GM18508 (cell line): ENCODE results near the gene ZSCAN23.

Experiments used
- ATAC-seq: cut with Tn5 transposase; IDR thresholded peaks from one replicate; pipeline ENCODE4 v1.9.1; 2021; ENCODE audit warnings: moderate number of reproducible peaks; ENCODE audit not compliant: insufficient read depth, unreplicated experiment

Gene ZSCAN23

DNA sequence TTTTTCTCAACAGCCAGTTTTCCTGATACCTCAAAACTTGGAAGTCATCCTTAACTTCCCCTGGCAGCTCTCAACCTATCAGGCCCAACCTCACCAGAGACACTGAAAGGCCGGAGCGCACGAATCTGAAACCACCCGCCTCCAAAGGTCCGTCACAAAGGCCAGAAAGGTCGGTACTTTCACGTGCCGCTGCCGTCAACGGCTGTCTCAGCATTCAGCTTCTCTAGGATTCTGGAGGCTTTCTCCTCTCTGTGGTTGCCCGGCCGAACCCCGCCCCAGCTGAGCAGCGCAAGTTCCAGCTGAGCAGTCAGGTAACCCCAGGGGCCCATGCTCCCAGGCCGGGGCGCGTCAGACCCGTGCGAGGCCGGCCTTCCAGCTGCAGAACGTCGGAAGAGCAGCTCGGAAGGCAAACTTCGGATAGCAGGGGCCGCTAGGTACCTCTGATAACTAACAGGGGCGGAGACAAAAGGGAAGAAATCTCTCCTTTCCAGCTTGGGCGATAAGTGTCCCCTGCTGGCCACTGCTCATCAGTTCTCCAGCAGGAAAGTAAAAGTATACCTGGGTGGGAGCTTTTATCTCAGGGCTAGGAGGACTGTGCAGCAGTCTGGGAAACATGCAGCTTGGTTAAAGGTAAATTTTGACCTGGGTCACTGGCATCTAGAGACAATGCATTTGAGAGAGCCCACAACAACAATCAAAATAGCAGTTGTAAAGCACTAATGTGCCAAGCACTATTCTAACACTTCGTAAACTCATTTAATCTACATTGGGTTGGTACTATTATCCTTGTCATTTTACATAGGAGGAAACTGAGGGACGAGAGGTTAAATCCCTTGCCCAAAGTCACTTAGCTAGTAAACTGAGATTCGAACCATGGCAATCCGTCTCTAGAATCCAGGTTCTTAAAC is 59.8 kb downstream of the ZSCAN23 start:
- ATAC-seq = no peak
